ENCODE results near the gene SLC27A6. TPM values are rescaled to one million over a fixed set of nuclear protein-coding genes. Genes with fewer than 3 reads are reported as not detected.

SLC27A6 gene
- total and polyA plus RNA-seq, 10 of the 15 experiments (the other 5 are each of a cell fraction or from before 2014, with no cell fraction given) = not detected

GRCh38 chr5:129018837-129019236 is 53.5 kb downstream of the SLC27A6 start (continued):
- no peak for TF ChIP-seq PBX3 (IDR thresholded peaks at IDR 0.05; ENCODE audit: insufficient replicate concordance, low read depth, low read length)
- no peak for TF ChIP-seq PAX8 (IDR thresholded peaks at IDR 0.05)
- TF ChIP-seq IKZF2 (IDR thresholded peaks at IDR 0.05) = no peak

- H3K79me2 ChIP-seq (ENCODE audit: control insufficient read depth, insufficient read depth, low read length) = no peaks in the 10 kb centered on the region
- ChIA-PET CTCF (no interaction called here), RAD21 (ENCODE audit: unreplicated experiment) (no interaction called here), POLR2A (no interaction called here), SMC1A (ENCODE audit: uncharacterized antibody, unreplicated experiment) (no interaction called here)
- H2AFZ ChIP-seq (ENCODE audit: control insufficient read depth, low read depth, low read length) = no peak overlapping the region
- no peaks in the 10 kb centered on the region for H3K4me1 ChIP-seq (ENCODE audit: control insufficient read depth, insufficient read depth, low read length)
- H3K27me3 ChIP-seq (replicated peaks in 1 of 2; ENCODE audit: control insufficient read depth in 2 of 2, insufficient read depth in 2 of 2, low read length in 1 of 2) = no peaks in the 10 kb centered on the region
- H3K4me2 ChIP-seq (ENCODE audit: control insufficient read depth, insufficient read depth) = no peak overlapping the region
- no peak for ATAC-seq
- no peak overlapping the region for H3K4me3 ChIP-seq
- H3K9ac ChIP-seq (ENCODE audit: control insufficient read depth, insufficient read depth, low read length) = no peak overlapping the region
- 0% methylated on average over 4 of the region's 4 CpGs for whole genome bisulfite sequencing (ENCODE audit: insufficient coverage, insufficient replicate concordance, low lambda C conversion rate, missing lambda C conversion rate)
- FAIRE-seq = no peak
- no peak for DNase-seq (ENCODE audit: low read depth, low spot score)
- H3K27ac ChIP-seq (ENCODE audit: control insufficient read depth, insufficient read depth) = no peak overlapping the region
- BruUV-seq (replicated peaks) = no TSS peak
- intact Hi-C loops (cut with micrococcal nuclease; ENCODE audit: unreplicated experiment) = no loop called here
- H4K20me1 ChIP-seq (ENCODE audit: control insufficient read depth, insufficient read depth) = no peaks in the 10 kb centered on the region
- in situ Hi-C loops (cut with MboI) = no loop called here
- no peaks in the 10 kb centered on the region for H3K9me3 ChIP-seq (replicated peaks; ENCODE audit: control insufficient read depth, insufficient read depth, low read length)
- no peaks in the 10 kb centered on the region for H3K36me3 ChIP-seq (ENCODE audit: control insufficient read depth in 2 of 2, insufficient read depth in 2 of 2, low read length in 1 of 2)
- TF ChIP-seq SPI1 (IDR thresholded peaks at IDR 0.05; ENCODE audit: borderline replicate concordance, insufficient read depth, low read depth, low read length) (no peak), CEBPB (IDR thresholded peaks at IDR 0.05; ENCODE audit: borderline replicate concordance in 1 of 2, low read depth in 2 of 2, low read length in 2 of 2) (no peak), EP300 (IDR thresholded peaks at IDR 0.05; ENCODE audit: borderline replicate concordance in 1 of 2, control insufficient read depth in 1 of 2, low read depth in 2 of 2, low read length in 2 of 2) (no peak), STAT3 (IDR thresholded peaks at IDR 0.05; ENCODE audit: low read depth, low read length) (no peak), SP1 (IDR thresholded peaks at IDR 0.05; ENCODE audit: low read depth, low read length) (no peak), NR2C2 (IDR thresholded peaks at IDR 0.05; ENCODE audit: borderline replicate concordance, control insufficient read depth, insufficient read length, low read depth) (no peak), USF2 (IDR thresholded peaks at IDR 0.05; ENCODE audit: borderline replicate concordance, low read depth, low read length) (no peak), PRDM15 (CRISPR knock-in tag; IDR thresholded peaks at IDR 0.05) (no peak), BRCA1 (IDR thresholded peaks at IDR 0.05; ENCODE audit: low read depth, low read length) (no peak)
Observed at GRCh38 chr5:129019401-129019908, 54.2 kb downstream of the SLC27A6 start.
